ENCODE results near the gene RGL3. TPM values are rescaled to one million over a fixed set of nuclear protein-coding genes. Genes with fewer than 3 reads are reported as not detected.

The RGL3 gene
- total and polyA plus RNA-seq, 8 donors: 22.3 to 170 (median 39.8) TPM

DNA sequence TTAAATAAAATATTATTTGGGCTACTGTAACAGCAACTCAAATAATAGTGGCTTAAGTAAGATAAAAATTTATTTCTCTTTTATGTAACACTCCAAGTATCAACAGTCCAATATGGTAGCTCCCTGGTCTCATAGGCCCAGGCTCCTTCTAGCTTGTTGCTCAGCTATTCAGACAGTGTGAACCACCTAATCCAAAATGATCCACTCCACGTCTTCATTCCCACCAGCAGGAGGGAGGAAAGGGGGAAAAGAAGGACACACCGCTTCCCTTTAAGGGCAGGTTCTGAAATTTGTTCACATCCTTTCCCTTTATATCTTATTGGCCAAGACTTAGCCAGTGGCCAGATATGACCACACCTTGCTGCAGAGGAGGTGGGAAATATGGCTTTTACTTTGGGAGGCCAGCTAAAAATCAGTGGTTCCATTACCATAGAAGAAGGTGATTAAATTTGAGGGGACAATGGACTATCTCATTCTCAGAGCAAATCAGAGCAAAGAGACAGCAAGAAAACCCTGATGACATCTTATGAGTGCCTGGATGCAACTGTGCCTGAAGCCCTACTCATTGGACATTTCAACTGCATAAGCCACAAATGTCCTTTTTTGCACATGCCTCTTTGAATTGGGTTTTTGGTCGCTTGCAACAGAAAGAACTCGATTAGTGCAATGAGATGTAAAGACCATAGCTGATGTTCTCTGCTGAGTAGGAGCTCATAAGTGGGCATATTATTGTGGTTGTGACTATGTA lies 28.0 kb downstream of the RGL3 start:
- intact Hi-C loops (cut with DNase I): no loop called here
- TF ChIP-seq, protein P1, sequence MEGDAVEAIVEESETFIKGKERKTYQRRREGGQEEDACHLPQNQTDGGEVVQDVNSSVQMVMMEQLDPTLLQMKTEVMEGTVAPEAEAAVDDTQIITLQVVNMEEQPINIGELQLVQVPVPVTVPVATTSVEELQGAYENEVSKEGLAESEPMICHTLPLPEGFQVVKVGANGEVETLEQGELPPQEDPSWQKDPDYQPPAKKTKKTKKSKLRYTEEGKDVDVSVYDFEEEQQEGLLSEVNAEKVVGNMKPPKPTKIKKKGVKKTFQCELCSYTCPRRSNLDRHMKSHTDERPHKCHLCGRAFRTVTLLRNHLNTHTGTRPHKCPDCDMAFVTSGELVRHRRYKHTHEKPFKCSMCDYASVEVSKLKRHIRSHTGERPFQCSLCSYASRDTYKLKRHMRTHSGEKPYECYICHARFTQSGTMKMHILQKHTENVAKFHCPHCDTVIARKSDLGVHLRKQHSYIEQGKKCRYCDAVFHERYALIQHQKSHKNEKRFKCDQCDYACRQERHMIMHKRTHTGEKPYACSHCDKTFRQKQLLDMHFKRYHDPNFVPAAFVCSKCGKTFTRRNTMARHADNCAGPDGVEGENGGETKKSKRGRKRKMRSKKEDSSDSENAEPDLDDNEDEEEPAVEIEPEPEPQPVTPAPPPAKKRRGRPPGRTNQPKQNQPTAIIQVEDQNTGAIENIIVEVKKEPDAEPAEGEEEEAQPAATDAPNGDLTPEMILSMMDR (IDR thresholded peaks at IDR 0.05): no peak
- H3K4me3 ChIP-seq: no peak overlapping the region
- WGBS, 2 donors: 76 to 81% methylated on average over 4 of the region's 4 CpGs
- no peaks in the 10 kb centered on the region for H3K4me1 ChIP-seq
- FAIRE-seq: no peak
- no peaks in the 10 kb centered on the region for H3K9me3 ChIP-seq
- H3K27me3 ChIP-seq: no peaks in the 10 kb centered on the region
- no peak overlapping the region for H3K27ac ChIP-seq
- H3K36me3 ChIP-seq: no peaks in the 10 kb centered on the region
- no peak for ATAC-seq
- no peak for DNase-seq

DNA sequence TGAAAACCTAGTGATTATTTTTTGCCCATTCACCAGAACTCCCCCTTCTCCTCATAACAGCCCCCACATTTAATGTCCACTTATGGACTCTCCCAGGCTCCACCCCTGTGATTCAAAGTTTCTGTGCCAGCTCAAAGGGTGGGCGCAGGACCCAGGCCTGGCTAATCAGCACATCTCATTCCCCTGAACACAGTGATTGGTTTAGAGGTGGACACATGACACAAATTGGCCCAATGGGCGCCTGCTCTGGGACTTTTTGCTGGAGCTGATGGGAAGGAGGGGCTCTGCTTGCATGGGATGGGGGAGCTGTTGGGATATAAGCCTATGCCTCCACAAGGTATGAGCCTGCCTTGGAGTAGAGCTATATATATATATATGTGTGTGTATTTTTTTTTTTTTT lies 28.8 kb downstream of the RGL3 start:
- no peaks in the 10 kb centered on the region for H3K4me1 ChIP-seq
- no peaks in the 10 kb centered on the region for H3K36me3 ChIP-seq
- FAIRE-seq: no peak
- 94 to 95% methylated on average over 2 of the region's 2 CpGs for WGBS, 2 donors
- H3K27me3 ChIP-seq: no peaks in the 10 kb centered on the region
- no peak for DNase-seq
- ATAC-seq: no peak
- intact Hi-C loops (cut with DNase I): no loop called here
- no peak overlapping the region for H3K4me3 ChIP-seq
- H3K9me3 ChIP-seq: no peaks in the 10 kb centered on the region
- no peak overlapping the region for H3K27ac ChIP-seq
- TF ChIP-seq, protein P1 (IDR thresholded peaks at IDR 0.05): no peak

DNA sequence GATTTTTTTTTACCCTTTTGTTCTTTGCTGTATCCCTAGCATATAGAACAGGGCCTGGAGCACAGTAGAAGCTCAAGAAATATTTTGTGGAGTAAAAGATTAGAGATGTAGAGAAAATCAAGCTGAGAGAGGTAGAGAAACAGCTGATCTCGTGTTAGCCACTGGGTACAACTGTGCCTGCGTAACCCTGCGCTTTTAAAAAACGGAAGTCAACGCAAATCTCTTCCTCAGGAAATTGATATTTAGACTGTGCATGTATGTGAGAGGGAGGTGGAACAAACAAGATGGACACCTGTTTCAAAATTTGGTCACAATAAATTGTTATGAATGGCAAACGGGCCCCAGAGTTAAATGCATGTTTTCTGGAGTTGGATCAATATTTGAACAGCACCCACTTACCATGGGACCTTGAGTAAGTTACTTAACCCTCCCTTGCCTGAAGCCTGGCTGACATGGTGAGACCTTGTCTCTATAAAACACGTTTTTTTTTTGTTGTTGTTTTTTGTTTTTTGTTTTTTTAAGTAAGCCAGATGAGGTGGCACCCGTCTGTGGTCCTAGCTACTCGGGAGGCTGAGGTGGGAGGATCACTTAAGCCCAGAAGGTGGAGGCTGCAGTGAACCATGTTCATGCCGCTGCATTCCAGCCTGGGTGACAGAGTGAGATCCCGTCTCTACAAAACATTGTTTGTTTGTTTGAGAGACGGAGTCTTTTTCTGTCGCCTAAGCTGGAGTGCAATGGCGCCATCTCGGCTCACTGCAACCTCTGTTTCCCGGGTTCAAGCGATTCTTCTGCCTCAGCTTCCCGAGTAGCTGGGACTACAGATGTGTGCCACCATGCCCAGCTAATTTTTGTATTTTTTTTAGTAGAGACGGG lies 31.7 kb downstream of the RGL3 start:
- no peak for DNase-seq
- Histone ChIP-seq H3K4me3 (no peak overlapping the region), H3K36me3 (no peaks in the 10 kb centered on the region), H3K27me3 (no peaks in the 10 kb centered on the region), H3K4me1 (no peaks in the 10 kb centered on the region), H3K9me3 (no peaks in the 10 kb centered on the region), H3K27ac (no peak overlapping the region)
- FAIRE-seq: no peak
- ATAC-seq: no peak
- intact Hi-C loops (cut with DNase I): no loop called here
- 74 to 77% methylated on average over 19 of the region's 19 CpGs for WGBS, 2 donors
- TF ChIP-seq, protein P1 (IDR thresholded peaks at IDR 0.05): no peak

DNA sequence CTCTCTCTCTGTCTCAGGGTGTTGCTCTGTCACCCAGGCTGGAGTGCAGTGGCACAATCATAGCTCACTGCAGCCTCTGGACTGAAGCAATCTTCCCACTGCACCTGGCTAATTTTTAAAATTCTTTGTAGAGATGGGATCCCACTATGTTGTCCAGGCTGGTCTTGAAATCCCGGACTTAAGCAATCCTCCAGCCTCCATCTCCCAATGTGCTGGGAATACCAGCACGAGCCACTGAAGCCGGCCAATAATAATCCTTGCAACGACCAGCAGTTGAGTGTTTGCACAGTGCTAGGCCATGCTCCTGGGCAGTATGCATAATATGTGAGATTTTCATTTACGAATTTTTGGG lies 34.4 kb downstream of the RGL3 start:
- no peak for FAIRE-seq
- H3K4me1 ChIP-seq: peaks cover 0 to 4% (median 0%) of the 10 kb centered on the region in 3 donors
- DNase-seq: no peak
- TF ChIP-seq, protein P1 (IDR thresholded peaks at IDR 0.05): no peak
- no peaks in the 10 kb centered on the region for H3K9me3 ChIP-seq
- no peaks in the 10 kb centered on the region for H3K27me3 ChIP-seq
- intact Hi-C loops (cut with DNase I): no loop called here
- ATAC-seq: no peak
- no peak overlapping the region for H3K4me3 ChIP-seq
- WGBS, 2 donors: 71 to 74% methylated on average over 5 of the region's 5 CpGs
- no peak overlapping the region for H3K27ac ChIP-seq
- H3K36me3 ChIP-seq: no peaks in the 10 kb centered on the region

DNA sequence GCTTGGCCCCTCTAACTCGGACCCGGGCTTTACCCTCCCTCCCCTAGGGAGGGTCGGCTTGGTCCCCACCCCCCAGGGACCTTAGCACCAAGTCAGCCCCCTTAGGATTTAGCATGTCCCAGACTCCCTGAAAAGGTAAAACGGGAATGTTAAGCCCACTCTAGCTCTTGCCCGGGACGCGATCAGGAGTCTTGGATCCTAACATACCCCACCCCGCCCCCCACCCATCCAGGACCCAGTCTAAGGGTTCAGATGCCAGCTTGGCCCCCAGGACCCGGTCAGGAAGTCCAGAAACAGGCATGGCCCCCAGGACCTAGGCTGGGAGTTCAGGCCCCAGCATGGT lies 35.4 kb downstream of the RGL3 start:
- H3K27me3 ChIP-seq: no peaks in the 10 kb centered on the region
- H3K9me3 ChIP-seq: no peaks in the 10 kb centered on the region
- no peak for DNase-seq
- FAIRE-seq: no peak
- H3K27ac ChIP-seq: peak overlapping the region; percentile 25 to 63 (median 48)
- no peaks in the 10 kb centered on the region for H3K36me3 ChIP-seq
- peak overlapping the region; percentile 12 to 55 (median 33) for H3K4me3 ChIP-seq
- peaks cover 0 to 6% (median 0%) of the 10 kb centered on the region in 3 donors for H3K4me1 ChIP-seq
- intact Hi-C loops (cut with DNase I): no loop called here
- WGBS, 2 donors: 1 to 2% methylated on average over 9 of the region's 9 CpGs
- peak in 2 of 4 donors; percentile 0 for ATAC-seq
- TF ChIP-seq, protein P1 (IDR thresholded peaks at IDR 0.05): no peak
